IMR-90 (cell line): ENCODE measurements around the gene NAGS. TPM values are rescaled to one million over a fixed set of nuclear protein-coding genes. Genes with fewer than 3 reads are reported as not detected.
A peak's percentile ranks its signal among the peaks of the same experiment; 100 is the strongest.

Experiments used
- ATAC-seq: fragments of 200-7000 bp; cut with Tn5 transposase; 2 replicates; pipeline ENCODE4 v1.9.1; 2020; ENCODE audit warnings: low read depth, mild to moderate bottlenecking, moderate library complexity
- BruUV-seq: library from RNA; stranded (reverse); fragments of 400-500 nt; replicated peaks from 2 replicates; lab custom pipeline; 2021; lab: Mats Ljungman, UMichigan
- CTCF ChIA-PET: fragments of 300-600 bp; formaldehyde crosslinking; extraction: SDS; loops from one replicate; lab custom pipeline; 2021; ENCODE audit warnings: antibody characterized with exemption; lab: Yijun Ruan, JAX
- POLR2A ChIA-PET: fragments of 300-600 bp; sonication (Branson Sonifier 250); formaldehyde crosslinking; loops from one replicate; lab custom pipeline; 2022; ENCODE audit warnings: antibody characterized with exemption; ENCODE audit not compliant: unreplicated experiment; lab: Charles Lee
- DNase-seq: peaks from one replicate; pipeline ENCODE4 v3.0.0; 2013
- H2AFZ ChIP-seq: replicated peaks from 2 replicates; pipeline ENCODE3; 2013; ENCODE audit warnings: low read length, mild to moderate bottlenecking; ENCODE audit not compliant: poor library complexity
- H2AK5ac ChIP-seq: 2 replicates; pipeline ENCODE4 v1.6.1; 2013; ENCODE audit warnings: low read depth, low read length, inconsistent platforms
- H2AK9ac ChIP-seq: replicated peaks from 2 replicates; pipeline ENCODE3; 2013; ENCODE audit warnings: mild to moderate bottlenecking, low read depth, low read length, moderate library complexity; ENCODE audit not compliant: poor library complexity
- H2BK120ac ChIP-seq: 2 replicates; pipeline ENCODE4 v1.6.1; 2013; ENCODE audit warnings: low read depth, low read length, inconsistent platforms
- H2BK15ac ChIP-seq: 3 replicates; pipeline ENCODE4 v1.6.1; 2013; ENCODE audit warnings: low read depth, low read length, inconsistent platforms
- H2BK20ac ChIP-seq: 2 replicates; pipeline ENCODE4 v1.6.1; 2013; ENCODE audit warnings: low read depth, mild to moderate bottlenecking, inconsistent platforms, low read length, moderate library complexity
- H2BK5ac ChIP-seq: 2 replicates; pipeline ENCODE4 v1.6.1; 2013; ENCODE audit warnings: mild to moderate bottlenecking, low read depth, low read length, inconsistent platforms; ENCODE audit not compliant: poor library complexity, severe bottlenecking
- H3K14ac ChIP-seq: replicated peaks from 2 replicates; pipeline ENCODE4 v1.6.1; 2013; ENCODE audit warnings: low read depth, low read length, inconsistent platforms
- H3K18ac ChIP-seq: 2 replicates; pipeline ENCODE4 v1.6.1; 2013; ENCODE audit warnings: low read depth, low read length, control low read depth
- H3K23ac ChIP-seq: 2 replicates; pipeline ENCODE4 v1.6.1; 2013; ENCODE audit warnings: low read depth, low read length, inconsistent platforms
- H3K27ac ChIP-seq: 2 replicates; pipeline ENCODE4 v1.5.1; 2013; ENCODE audit warnings: mild to moderate bottlenecking, control low read depth, low read length; ENCODE audit not compliant: insufficient read depth
- H3K27me3 ChIP-seq: 2 replicates; pipeline ENCODE4 v1.6.1; 2013; ENCODE audit warnings: low read length; ENCODE audit not compliant: control insufficient read depth, insufficient read depth
- H3K36me3 ChIP-seq: 2 replicates; pipeline ENCODE4 v1.6.1; 2013; ENCODE audit warnings: low read length, mixed read lengths; ENCODE audit not compliant: control insufficient read depth, insufficient read depth
- H3K4ac ChIP-seq: 2 replicates; pipeline ENCODE4 v1.6.1; 2013; ENCODE audit warnings: low read depth, low read length, inconsistent platforms
- H3K4me1 ChIP-seq: 2 replicates; pipeline ENCODE4 v1.6.1; 2013; ENCODE audit warnings: low read length, mixed read lengths; ENCODE audit not compliant: control insufficient read depth, insufficient read depth
- H3K4me2 ChIP-seq: 2 replicates; pipeline ENCODE4 v1.6.1; 2013; ENCODE audit warnings: low read depth, mild to moderate bottlenecking, control low read depth, low read length, moderate library complexity
- H3K4me3 ChIP-seq: 2 replicates; pipeline ENCODE4 v1.5.1; 2013; ENCODE audit warnings: low read depth, mild to moderate bottlenecking, control low read depth, low read length, moderate library complexity; ENCODE audit not compliant: insufficient read depth
- H3K56ac ChIP-seq: 2 replicates; pipeline ENCODE4 v1.6.1; 2013; ENCODE audit warnings: low read length, inconsistent platforms; ENCODE audit not compliant: insufficient read depth; ENCODE audit errors: extremely low read depth
- H3K79me1 ChIP-seq, 2 experiments: 2 replicates each; pipeline ENCODE4 v1.6.1; 2013; ENCODE audit warnings: low read length in 2 of 2, inconsistent platforms in 1 of 2, low read depth in 1 of 2
- H3K9ac ChIP-seq: 2 replicates; pipeline ENCODE4 v1.6.1; 2013; ENCODE audit warnings: low read depth, low read length, control low read depth
- H3K9me1 ChIP-seq: 2 replicates; pipeline ENCODE4 v1.6.1; 2013; ENCODE audit warnings: low read length, inconsistent platforms; ENCODE audit not compliant: insufficient read depth
- H3K9me3 ChIP-seq: 2 replicates; pipeline ENCODE4 v1.6.1; 2013; ENCODE audit warnings: low read length; ENCODE audit not compliant: control insufficient read depth, insufficient read depth
- H4K20me1 ChIP-seq: 2 replicates; pipeline ENCODE4 v1.6.1; 2013; ENCODE audit warnings: low read length, inconsistent platforms; ENCODE audit not compliant: insufficient read depth
- H4K5ac ChIP-seq: 2 replicates; pipeline ENCODE4 v1.6.1; 2013; ENCODE audit warnings: mild to moderate bottlenecking, low read depth, low read length, control low read depth
- H4K8ac ChIP-seq, 2 experiments: 2 replicates each; pipeline ENCODE4 v1.6.1; 2013; ENCODE audit warnings: low read depth in 2 of 2, low read length in 2 of 2, control low read depth in 1 of 2, inconsistent platforms in 1 of 2
- H4K91ac ChIP-seq: 2 replicates; pipeline ENCODE4 v1.6.1; 2013; ENCODE audit warnings: low read depth, low read length, inconsistent platforms; ENCODE audit not compliant: insufficient read depth
- CEBPB ChIP-seq: IDR thresholded peaks from 2 replicates; pipeline ENCODE4 v1.6.1; 2012; ENCODE audit warnings: low read depth, low read length, improper control_type of control experiment
- CTCF ChIP-seq: conservative IDR thresholded peaks from 2 replicates; pipeline ENCODE4 v1.5.1; 2012; ENCODE audit warnings: mild to moderate bottlenecking, low read depth, low read length, improper control_type of control experiment
- MAZ ChIP-seq: IDR thresholded peaks from 2 replicates; pipeline ENCODE4 v1.6.1; 2012; ENCODE audit warnings: low read depth, mild to moderate bottlenecking, low read length, improper control_type of control experiment, moderate library complexity, borderline replicate concordance
- NFE2L2 ChIP-seq: fragments of 150-350 bp; IDR thresholded peaks from 2 replicates; pipeline ENCODE4 v1.6.1; 2016; ENCODE audit warnings: low read depth, mild to moderate bottlenecking, low read length
- POLR2A ChIP-seq: IDR thresholded peaks from 2 replicates; pipeline ENCODE4 v1.6.1; 2012; ENCODE audit warnings: mild to moderate bottlenecking, low read depth, low read length
- RCOR1 ChIP-seq: IDR thresholded peaks from 2 replicates; pipeline ENCODE4 v1.6.1; 2012; ENCODE audit warnings: mild to moderate bottlenecking, low read length, improper control_type of control experiment; ENCODE audit not compliant: insufficient replicate concordance
- WGBS, 2 experiments: methylation state at CpG; one replicate each; pipeline versions ENCODE4 v1.1.5 to v1.1.7; 2013; ENCODE audit warnings: missing lambda C conversion rate in 2 of 2; ENCODE audit not compliant: insufficient read length in 1 of 2; ENCODE audit errors: extremely low coverage in 2 of 2; 5-methylcytosine and 5-hydroxymethylcytosine counted together
- dilution Hi-C: fragments of 300-500 bp; cut with HindIII; formaldehyde crosslinking; loops from one replicate; pipeline ENCODE4 v1.14.3; 2018; ENCODE audit warnings: low sequenced_read_pairs; ENCODE audit not compliant: unreplicated experiment
- in situ Hi-C: fragments of 300-500 bp; cut with MboI; formaldehyde crosslinking; loops from 3 replicates; pipeline ENCODE4 v1.14.3; 2019; ENCODE audit warnings: low sequenced_read_pairs, inconsistent platforms, mixed read lengths
- intact Hi-C: fragments of 100-400 bp; cut with micrococcal nuclease; formaldehyde crosslinking; loops from 2 replicates; pipeline ENCODE4 v1.10.0; 2022
- polyA plus RNA-seq, 3 experiments: library from polyadenylated mRNA; depleted of rRNA; stranded (reverse); fragments of >200 nt; gene quantifications; 2 replicates each; pipeline ENCODE4 v1.2.3, GENCODE V29; 2012; ENCODE audit warnings: low replicate concordance in 1 of 3
- total RNA-seq: library from RNA; depleted of rRNA; stranded (reverse); fragments of >200 nt; gene quantifications from 2 replicates; pipeline ENCODE4 v1.2.3, GENCODE V29; 2012

NAGS gene
- total and polyA plus RNA-seq, 2 of the 4 experiments (the other 2 are of a cell fraction): 0.54 to 0.99 TPM

- peaks cover 23% of the 10 kb centered on the region for H3K9me1 ChIP-seq
- H3K9me3 ChIP-seq: no peaks in the 10 kb centered on the region
- H4K8ac ChIP-seq: no peak overlapping the region
- no peak overlapping the region for H2AK9ac ChIP-seq
- H3K4me1 ChIP-seq: no peaks in the 10 kb centered on the region
- intact Hi-C loops: no loop called here
- WGBS, 2 experiments: 81% methylated on average over 3 of the region's 5 CpGs; no CpG with 5 or more reads in 1 of the 2 experiments
- ChIA-PET POLR2A (interaction anchor here (0.6 kb wide), 1 partner anchor 15 kb away, joined by 4 read pairs; the partner anchor contains the start of gene TMEM101), CTCF (interaction anchor here (0.7 to 1.6 kb wide), 2 partner anchors 11 to 14 kb away, joined by 3 to 7 read pairs; no protein-coding TSS in a partner anchor)
- no peak overlapping the region for H3K4me3 ChIP-seq
- H4K20me1 ChIP-seq: peaks cover 11% of the 10 kb centered on the region
- ATAC-seq (no peak), DNase-seq (no peak)
- in situ Hi-C loops: no loop called here
- no peak overlapping the region for H2BK120ac ChIP-seq
- no peak overlapping the region for H3K27ac ChIP-seq
- no peak overlapping the region for H3K4ac ChIP-seq
- H3K36me3 ChIP-seq: peaks cover 28% of the 10 kb centered on the region
- no peak overlapping the region for H3K4me2 ChIP-seq
- dilution Hi-C loops: no loop called here
- no peak overlapping the region for H2BK20ac ChIP-seq
- H3K56ac ChIP-seq: no peak overlapping the region
- no peak overlapping the region for H4K91ac ChIP-seq
- H3K9ac ChIP-seq: no peak overlapping the region
- BruUV-seq: no TSS peak
- no peak overlapping the region for H2AK5ac ChIP-seq
- no peak overlapping the region for H2BK5ac ChIP-seq
- H3K14ac ChIP-seq: no peak overlapping the region
- no peak overlapping the region for H2AFZ ChIP-seq
- H3K27me3 ChIP-seq: no peaks in the 10 kb centered on the region
- no peak overlapping the region for H2BK15ac ChIP-seq
- no peak for TF ChIP-seq RCOR1
- no peak for TF ChIP-seq MAZ
- no peak for TF ChIP-seq NFE2L2
- no peak for TF ChIP-seq CEBPB
- TF ChIP-seq POLR2A: no peak
- TF ChIP-seq CTCF: no peak
- H3K18ac ChIP-seq: no peak overlapping the region
- 0 out of 2 replicates have a peak overlapping the region, but pooled peaks have one; percentile 29 for H3K23ac ChIP-seq
- H3K79me1 ChIP-seq: peaks cover 17 to 43% of the 10 kb centered on the region in 2 experiments
- no peak overlapping the region for H4K5ac ChIP-seq
These were observed 25.3 kb downstream of the NAGS start for GRCh38 chr17:44029736-44030135.
